Thoracic aorta (tissue), 2 donors: ENCODE data around the gene COL2A1. TPM values are rescaled to one million over a fixed set of nuclear protein-coding genes. Genes with fewer than 3 reads are reported as not detected.

Source experiments
- ATAC-seq: fragments of 150-250 bp; one replicate; pipeline ENCODE4 v1.8.0; 2017; ENCODE audit warnings: low read depth; ENCODE audit not compliant: insufficient number of reproducible peaks, low FRiP score
- DNase-seq: peaks from one replicate; pipeline ENCODE4 v3.0.0-alpha.2; 2020; ENCODE audit warnings: low spot score
- H3K27ac ChIP-seq, 2 donors: fragments of 200-600 bp; sonication (generic); 1 replicate in 1 of 2; 2 replicates in 1 of 2; pipeline ENCODE4 v1.5.1; 2016; ENCODE audit warnings: mild to moderate bottlenecking in 2 of 2, moderate library complexity in 2 of 2
- H3K27me3 ChIP-seq: fragments of 200-600 bp; sonication (generic); replicated peaks from 2 replicates; pipeline ENCODE4 v1.6.0; 2016; ENCODE audit warnings: mild to moderate bottlenecking; ENCODE audit not compliant: insufficient read depth
- H3K36me3 ChIP-seq: fragments of 200-600 bp; sonication (generic); one replicate; pipeline ENCODE4 v1.5.1; 2016
- H3K4me1 ChIP-seq, 2 donors: fragments of 200-600 bp; sonication (generic); 1 replicate in 1 of 2; 2 replicates in 1 of 2; pipeline versions ENCODE4 v1.5.1 to v1.6.0; 2016; ENCODE audit warnings: low read depth in 2 of 2, mild to moderate bottlenecking in 1 of 2; ENCODE audit not compliant: control insufficient read depth in 1 of 2
- H3K4me3 ChIP-seq: fragments of 200-600 bp; sonication (generic); 2 replicates; pipeline ENCODE4 v1.5.1; 2016; ENCODE audit warnings: mild to moderate bottlenecking
- H3K9me3 ChIP-seq: fragments of 200-600 bp; sonication (generic); 2 replicates; pipeline ENCODE4 v1.5.1; 2016
- total RNA-seq, 2 donors: library from RNA; depleted of rRNA; stranded (reverse); fragments of >200 nt; gene quantifications; one replicate each; pipeline versions ENCODE4 v1.1.0 to v1.2.3, GENCODE V29; 2016
- TF ChIP-seq, protein P1 (sequence below): fragments of 200-600 bp; sonication (generic); IDR thresholded peaks from one replicate; pipeline ENCODE4 v1.5.1; 2019; ENCODE audit warnings: antibody characterized with exemption

Gene COL2A1
- total RNA-seq, 2 donors from 2014 or later, result 0.14 TPM; not detected in 1

DNA sequence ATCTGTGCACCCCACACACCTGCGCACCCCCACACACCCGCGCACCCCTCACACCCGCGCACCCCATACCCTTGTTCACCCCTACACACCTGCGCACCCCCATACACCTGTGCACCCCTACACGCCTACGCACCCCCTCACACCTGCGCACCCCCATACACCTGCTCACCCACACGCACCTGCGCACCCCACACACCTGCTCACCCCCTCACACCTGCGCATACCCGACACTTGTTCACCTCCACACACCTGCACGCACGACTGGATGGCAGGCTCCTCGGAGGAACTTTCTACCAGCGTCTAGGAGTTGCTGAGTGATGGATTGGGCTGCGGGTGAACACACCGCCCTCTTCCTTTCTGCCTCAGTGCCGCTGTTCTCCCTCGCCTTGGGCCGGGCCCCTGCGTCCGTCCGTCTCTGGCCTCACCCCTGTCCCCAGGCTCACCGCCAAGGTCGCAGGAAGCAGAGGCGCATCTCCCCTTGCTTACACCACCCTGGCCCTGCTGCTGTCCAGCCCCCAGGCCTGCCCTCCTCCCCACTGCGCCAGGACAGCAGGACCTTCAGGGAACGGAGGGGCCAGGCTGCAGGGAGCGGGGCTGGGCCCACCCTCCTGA, 61.6 kb downstream of the COL2A1 start:
- DNase-seq, result no peak

DNA sequence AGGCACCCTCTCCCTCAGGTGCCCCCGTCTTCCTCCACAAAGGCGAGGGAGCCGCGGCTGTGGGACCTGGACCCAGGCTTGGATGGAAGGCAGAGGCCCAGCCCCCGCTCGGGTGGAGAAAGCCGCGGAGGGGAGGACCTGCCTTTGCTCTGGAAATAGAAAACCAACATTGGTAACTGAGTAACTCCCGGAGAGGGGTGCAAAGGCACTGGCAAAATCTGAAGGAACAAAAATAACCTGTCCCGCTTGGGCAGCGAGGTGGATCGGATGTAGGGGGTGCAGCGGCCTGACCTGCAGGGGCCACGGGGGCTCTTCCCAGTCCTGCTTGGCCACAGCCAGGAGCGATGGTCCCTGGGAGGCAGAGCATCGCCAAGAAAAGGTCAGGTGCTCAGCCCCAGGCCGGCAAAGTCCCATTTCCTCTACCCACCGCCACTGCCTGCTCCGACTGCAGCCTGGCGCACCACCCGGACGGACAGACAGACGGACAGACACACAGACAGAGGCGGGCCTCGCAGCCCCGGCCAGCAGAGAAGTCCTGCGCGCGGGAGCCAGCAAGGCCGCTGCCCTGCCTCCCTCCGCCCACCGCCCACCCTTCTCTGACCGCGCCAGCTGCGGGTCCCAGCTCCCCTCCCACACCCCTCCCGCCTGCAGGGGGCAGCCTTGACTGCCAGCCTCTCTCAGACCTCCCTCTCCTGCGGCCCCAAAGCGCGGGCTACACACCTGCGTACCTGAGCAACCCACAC, 62.2 kb downstream of the COL2A1 start:
- ATAC-seq (no peak), DNase-seq (no peak)
- no peaks in the 10 kb centered on the region for H3K9me3 ChIP-seq
- H3K27ac ChIP-seq, result no peak overlapping the region
- no peaks in the 10 kb centered on the region for H3K36me3 ChIP-seq
- no peaks in the 10 kb centered on the region for H3K27me3 ChIP-seq
- TF ChIP-seq, protein P1, sequence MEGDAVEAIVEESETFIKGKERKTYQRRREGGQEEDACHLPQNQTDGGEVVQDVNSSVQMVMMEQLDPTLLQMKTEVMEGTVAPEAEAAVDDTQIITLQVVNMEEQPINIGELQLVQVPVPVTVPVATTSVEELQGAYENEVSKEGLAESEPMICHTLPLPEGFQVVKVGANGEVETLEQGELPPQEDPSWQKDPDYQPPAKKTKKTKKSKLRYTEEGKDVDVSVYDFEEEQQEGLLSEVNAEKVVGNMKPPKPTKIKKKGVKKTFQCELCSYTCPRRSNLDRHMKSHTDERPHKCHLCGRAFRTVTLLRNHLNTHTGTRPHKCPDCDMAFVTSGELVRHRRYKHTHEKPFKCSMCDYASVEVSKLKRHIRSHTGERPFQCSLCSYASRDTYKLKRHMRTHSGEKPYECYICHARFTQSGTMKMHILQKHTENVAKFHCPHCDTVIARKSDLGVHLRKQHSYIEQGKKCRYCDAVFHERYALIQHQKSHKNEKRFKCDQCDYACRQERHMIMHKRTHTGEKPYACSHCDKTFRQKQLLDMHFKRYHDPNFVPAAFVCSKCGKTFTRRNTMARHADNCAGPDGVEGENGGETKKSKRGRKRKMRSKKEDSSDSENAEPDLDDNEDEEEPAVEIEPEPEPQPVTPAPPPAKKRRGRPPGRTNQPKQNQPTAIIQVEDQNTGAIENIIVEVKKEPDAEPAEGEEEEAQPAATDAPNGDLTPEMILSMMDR, result no peak
- peaks cover 0 to 4% of the 10 kb centered on the region in 2 donors for H3K4me1 ChIP-seq
- no peak overlapping the region for H3K4me3 ChIP-seq

More for the DNA sequence above, 61.6 kb downstream of the COL2A1 start:
- Histone ChIP-seq H3K4me1 (peaks cover 0 to 4% of the 10 kb centered on the region in 2 donors), H3K36me3 (no peaks in the 10 kb centered on the region), H3K4me3 (no peak overlapping the region), H3K27me3 (no peaks in the 10 kb centered on the region), H3K9me3 (no peaks in the 10 kb centered on the region), H3K27ac (no peak overlapping the region)
- ATAC-seq, result no peak
- TF ChIP-seq, protein P1, result no peak

DNA sequence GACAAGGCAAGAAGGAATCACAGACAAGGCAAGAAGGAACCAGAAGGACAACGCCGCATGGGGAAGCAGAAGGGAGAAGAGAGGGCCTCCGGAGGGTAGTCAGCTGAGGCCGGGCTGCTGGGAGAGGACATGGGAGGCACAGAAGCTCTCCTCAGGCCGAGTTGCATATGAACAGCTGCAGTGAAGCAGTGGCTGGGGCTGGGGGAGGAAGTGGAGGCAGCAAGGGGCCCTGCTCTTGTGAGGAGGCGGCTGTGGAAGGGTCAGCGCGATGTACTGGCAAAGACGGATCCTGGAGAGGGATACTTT, 62.8 kb downstream of the COL2A1 start:
- ATAC-seq (no peak), DNase-seq (no peak)
- Histone ChIP-seq H3K27me3 (no peaks in the 10 kb centered on the region), H3K27ac (no peak overlapping the region), H3K9me3 (no peaks in the 10 kb centered on the region), H3K36me3 (no peaks in the 10 kb centered on the region), H3K4me1 (peaks cover 0 to 4% of the 10 kb centered on the region in 2 donors), H3K4me3 (no peak overlapping the region)
- TF ChIP-seq, protein P1, result no peak

DNA sequence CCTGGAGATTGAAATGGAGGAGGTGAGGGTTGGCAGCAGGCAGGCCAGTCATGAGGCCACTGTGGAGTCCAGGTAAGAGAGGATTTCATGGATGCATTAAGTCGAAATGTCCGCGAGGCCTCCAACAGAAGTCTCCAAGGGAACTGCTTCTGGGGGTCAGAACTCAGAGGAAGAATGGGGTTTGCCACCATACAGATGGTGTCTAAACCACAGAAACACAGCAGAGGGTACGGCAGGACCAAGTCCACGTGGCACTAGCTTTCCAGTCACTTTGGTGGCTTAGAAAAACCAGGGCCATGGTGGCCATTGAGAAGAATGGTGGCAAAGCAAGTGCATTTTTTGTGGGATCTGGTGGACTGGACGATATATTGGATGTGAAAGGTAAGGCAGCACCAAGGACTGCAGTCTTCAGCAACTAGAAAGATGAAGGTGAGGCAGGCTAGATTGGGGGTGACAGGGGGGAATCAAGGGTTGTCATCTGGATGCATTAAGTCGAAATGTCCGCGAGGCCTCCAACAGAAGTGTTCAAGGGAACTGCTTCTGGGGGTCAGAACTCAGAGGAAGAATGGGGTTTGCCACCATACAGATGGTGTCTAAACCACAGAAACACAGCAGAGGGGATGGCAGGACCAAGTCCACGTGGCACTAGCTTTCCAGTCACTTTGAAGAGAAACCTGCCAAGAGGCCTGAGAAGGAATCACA, 63.4 kb downstream of the COL2A1 start:
- H3K4me1 ChIP-seq, result peaks cover 0 to 4% of the 10 kb centered on the region in 2 donors
- H3K4me3 ChIP-seq, result no peak overlapping the region
- no peaks in the 10 kb centered on the region for H3K27me3 ChIP-seq
- H3K9me3 ChIP-seq, result no peaks in the 10 kb centered on the region
- H3K36me3 ChIP-seq, result no peaks in the 10 kb centered on the region
- no peak for DNase-seq
- no peak for ATAC-seq
- TF ChIP-seq, protein P1, result no peak
- H3K27ac ChIP-seq, result no peak overlapping the region

DNA sequence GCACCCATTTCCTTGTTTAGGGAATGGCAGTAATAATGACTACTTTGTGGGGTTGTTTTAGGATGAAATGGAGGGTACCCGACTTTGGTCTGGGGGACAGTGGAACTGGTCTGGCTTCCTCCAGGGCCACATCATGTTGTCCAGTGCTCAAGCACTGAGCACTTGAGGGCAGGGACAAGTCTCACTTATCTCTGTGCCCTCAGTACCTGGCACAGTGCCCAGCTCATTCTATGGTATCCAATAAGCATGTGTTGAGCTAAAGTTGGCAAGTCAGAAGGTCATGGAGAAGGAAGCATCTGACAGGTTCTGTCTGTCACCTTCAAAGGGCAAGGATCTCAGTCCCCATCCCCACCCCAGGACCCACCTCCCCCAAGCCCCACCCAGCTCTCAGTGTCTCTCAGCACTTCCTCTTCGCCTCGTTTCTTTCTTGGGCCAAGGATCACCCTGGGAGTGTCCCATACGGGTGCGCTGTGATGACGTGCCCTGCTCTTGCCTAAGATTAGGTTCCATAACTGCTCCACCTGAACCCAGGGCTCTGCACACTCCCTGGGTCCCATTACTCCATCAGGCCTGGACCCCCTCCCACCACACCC, 65.2 kb downstream of the COL2A1 start:
- TF ChIP-seq, protein P1, result no peak
- H3K36me3 ChIP-seq, result no peaks in the 10 kb centered on the region
- H3K4me1 ChIP-seq, result peaks cover 0 to 4% of the 10 kb centered on the region in 2 donors
- ATAC-seq, result no peak
- H3K4me3 ChIP-seq, result no peak overlapping the region
- no peaks in the 10 kb centered on the region for H3K27me3 ChIP-seq
- no peak overlapping the region for H3K27ac ChIP-seq
- DNase-seq, result no peak
- no peaks in the 10 kb centered on the region for H3K9me3 ChIP-seq
